PC-3 (cell line): ENCODE data around the gene PLEKHA6.

ENCODE experiments used
- EZH2 ChIP-seq: fragments of 300-600 bp; sonication (generic); IDR thresholded peaks from one replicate; pipeline ENCODE4 v1.6.1; 2017; ENCODE audit warnings: antibody characterized with exemption, mild to moderate bottlenecking, low read length; ENCODE audit not compliant: unreplicated experiment
- EZH2phosphoT487 ChIP-seq: fragments of 300-600 bp; sonication (generic); IDR thresholded peaks from 2 replicates; pipeline ENCODE4 v1.6.1; 2018; ENCODE audit warnings: mild to moderate bottlenecking, antibody characterized with exemption, low read length, borderline replicate concordance

DNA sequence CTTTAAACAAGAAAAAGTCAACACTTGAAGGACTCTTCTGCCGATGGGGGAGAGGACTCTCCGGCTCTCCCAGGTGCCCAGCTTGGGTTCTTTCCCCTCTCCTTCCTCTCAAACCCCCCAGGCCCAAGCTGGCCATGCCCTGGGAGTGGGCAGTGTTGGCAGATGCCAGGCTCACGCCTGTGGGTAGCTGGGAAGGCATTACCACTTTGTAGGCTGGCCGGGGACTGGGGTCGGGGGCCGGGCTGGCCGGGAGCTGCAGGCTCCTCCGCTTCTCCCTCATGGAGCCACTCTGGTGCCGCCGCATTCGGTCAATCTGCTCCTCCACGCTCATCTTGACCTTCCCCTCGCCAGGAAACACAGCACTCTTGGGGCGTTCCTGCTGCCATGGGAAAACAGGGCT is 129.5 kb downstream of the PLEKHA6 start:
- TF ChIP-seq EZH2phosphoT487 (no peak), EZH2 (no peak)
